K562 (cell line): ENCODE data around the gene PCAT6. TPM values are rescaled to one million over a fixed set of nuclear protein-coding genes. Genes with fewer than 3 reads are reported as not detected.

Experiments used
- ATAC-seq: fragments of 200-7000 bp; cut with Tn5 transposase; 3 replicates; pipeline ENCODE4 v1.9.1; 2020; ENCODE audit warnings: moderate library complexity
- BruUV-seq: library from RNA; stranded (reverse); fragments of 400-500 nt; replicated peaks from 2 replicates; lab custom pipeline; 2021; lab: Mats Ljungman, UMichigan
- CTCF ChIA-PET: fragments of 300-600 bp; formaldehyde crosslinking; extraction: SDS; loops from one replicate; lab custom pipeline; 2021; ENCODE audit warnings: low intra/inter-chr PET ratio; lab: Yijun Ruan, JAX
- POLR2A ChIA-PET: fragments of 300-600, 350-650 bp; sonication (Branson Sonifier 250); formaldehyde crosslinking; extraction: SDS; loops from one replicate; lab custom pipeline; 2021; ENCODE audit warnings: antibody characterized with exemption, inconsistent platforms; lab: Yijun Ruan, JAX
- DNase-seq, 4 experiments: peaks; one replicate each; pipeline versions ENCODE4 v3.0.0 to v3.0.0-alpha.2; 2011 to 2018; ENCODE audit warnings: low spot score in 3 of 4, mixed read lengths in 3 of 4; ENCODE audit errors: extremely low read depth in 1 of 4
- FAIRE-seq: peaks from 2 replicates; lab custom pipeline; 2011; peaks lifted over from hg19 to GRCh38; lab: Jason Lieb, UNC
- H2AFZ ChIP-seq: 2 replicates; pipeline ENCODE4 v1.6.0; 2011; ENCODE audit warnings: low read depth, low read length, control low read depth, inconsistent platforms
- H3K27ac ChIP-seq: fragments of 200-600 bp; 3 replicates; pipeline ENCODE4 v1.8.0; 2011; ENCODE audit warnings: low read depth, mild to moderate bottlenecking, control low read depth, inconsistent platforms, low read length, moderate library complexity, mixed read lengths; ENCODE audit errors: extremely low read depth
- H3K27me3 ChIP-seq, 2 experiments: fragments of 300-600 bp in 1 of 2; 2 replicates in 1 of 2; 3 replicates in 1 of 2; pipeline versions ENCODE4 v1.6.0 to v1.8.0; 2011; ENCODE audit warnings: inconsistent platforms in 2 of 2, low read length in 2 of 2, mild to moderate bottlenecking in 1 of 2, mixed read lengths in 1 of 2, moderate library complexity in 1 of 2; ENCODE audit not compliant: control insufficient read depth in 2 of 2, insufficient read depth in 2 of 2
- H3K36me3 ChIP-seq: fragments of 300-600 bp; 3 replicates; pipeline ENCODE4 v1.8.0; 2011; ENCODE audit warnings: mild to moderate bottlenecking, low read length, inconsistent platforms; ENCODE audit not compliant: control insufficient read depth, insufficient read depth
- H3K4me1 ChIP-seq, 2 experiments: fragments of 200-600 bp in 1 of 2; replicated peaks in 1 of 2; 2 replicates in 1 of 2; 3 replicates in 1 of 2; pipeline versions ENCODE4 v1.5.1 to v1.8.0; 2011; ENCODE audit warnings: inconsistent platforms in 2 of 2, low read length in 2 of 2, mild to moderate bottlenecking in 1 of 2, mixed read lengths in 1 of 2, moderate library complexity in 1 of 2; ENCODE audit not compliant: control insufficient read depth in 2 of 2, insufficient read depth in 2 of 2
- H3K4me2 ChIP-seq: 2 replicates; pipeline ENCODE4 v1.6.1; 2011; ENCODE audit warnings: low read length, control low read depth, inconsistent platforms, mixed read lengths; ENCODE audit not compliant: insufficient read depth
- H3K4me3 ChIP-seq: fragments of 200-600 bp; sonication (generic), shearing (Covaris generic); 2 replicates; pipeline ENCODE4 v1.5.1; 2016; ENCODE audit warnings: control low read depth, inconsistent platforms
- H3K79me2 ChIP-seq: fragments of 200-600 bp; 3 replicates; pipeline ENCODE4 v1.8.0; 2011; ENCODE audit warnings: low read length, inconsistent platforms; ENCODE audit not compliant: control insufficient read depth, insufficient read depth
- H3K9ac ChIP-seq, 2 experiments: 2 replicates each; pipeline versions ENCODE4 v1.6.0 to v1.6.1; 2011; ENCODE audit warnings: low read depth in 2 of 2, low read length in 2 of 2, control low read depth in 1 of 2, inconsistent platforms in 1 of 2, mild to moderate bottlenecking in 1 of 2, mixed read lengths in 1 of 2; ENCODE audit not compliant: insufficient read depth in 1 of 2
- H3K9me1 ChIP-seq: one replicate; pipeline ENCODE4 v1.6.0; 2011; ENCODE audit warnings: inconsistent platforms, mild to moderate bottlenecking, low read length, moderate library complexity; ENCODE audit not compliant: control insufficient read depth, insufficient read depth
- H3K9me3 ChIP-seq: replicated peaks from 2 replicates; pipeline ENCODE4 v1.5.1; 2011; ENCODE audit warnings: low read depth, low read length, inconsistent platforms; ENCODE audit not compliant: control insufficient read depth, insufficient read depth
- H4K20me1 ChIP-seq: replicated peaks from 2 replicates; pipeline ENCODE4 v1.6.1; 2011; ENCODE audit warnings: low read length, inconsistent platforms, mixed read lengths; ENCODE audit not compliant: control insufficient read depth, insufficient read depth
- CTBP1 ChIP-seq: fragments of 450-650 bp; IDR thresholded peaks from 2 replicates; pipeline ENCODE4 v1.6.1; 2016; ENCODE audit warnings: borderline replicate concordance
- ELF4 ChIP-seq: fragments of 450-650 bp; formaldehyde crosslinking; IDR thresholded peaks from 2 replicates; pipeline ENCODE4 v1.4.0; 2022; ENCODE audit warnings: missing genetic modification characterization
- ETV6 ChIP-seq, 3 experiments: fragments of 150-350 bp in 1 of 3; sonication (generic) in 1 of 3; formaldehyde crosslinking in 1 of 3; IDR thresholded peaks; 2 replicates each; pipeline versions ENCODE4 v1.6.1 to v1.8.0; 2014 to 2022; ENCODE audit warnings: borderline replicate concordance in 2 of 3, low read depth in 2 of 3, antibody characterized with exemption in 1 of 3, low read length in 1 of 3, mild to moderate bottlenecking in 1 of 3, missing genetic modification reagents in 1 of 3
- KHSRP ChIP-seq: fragments of 450-650 bp; IDR thresholded peaks from 2 replicates; pipeline ENCODE4 v1.6.1; 2017
- KLF10 ChIP-seq: fragments of 250-450 bp; sonication (Bioruptor Pico); IDR thresholded peaks from 2 replicates; pipeline ENCODE4 v1.6.1; 2021; ENCODE audit warnings: matching md5 sums
- MTA1 ChIP-seq: fragments of 450-650 bp; IDR thresholded peaks from 2 replicates; pipeline ENCODE4 v1.6.1; 2017; ENCODE audit warnings: borderline replicate concordance
- PHB2 ChIP-seq: fragments of 450-650 bp; IDR thresholded peaks from 2 replicates; pipeline ENCODE4 v1.6.1; 2017; ENCODE audit warnings: low read depth
- POLR2H ChIP-seq: IDR thresholded peaks from 2 replicates; pipeline ENCODE4 v1.6.1; 2016; ENCODE audit warnings: missing genetic modification characterization, low read depth, mild to moderate bottlenecking, control low read depth, missing compliant biosample characterization, moderate library complexity
- RBBP5 ChIP-seq: fragments of 200-600 bp; sonication (generic); IDR thresholded peaks from 2 replicates; pipeline ENCODE4 v1.6.1; 2012; ENCODE audit warnings: borderline replicate concordance, mild to moderate bottlenecking, low read length, control low read depth, inconsistent platforms; ENCODE audit not compliant: insufficient read depth, poor library complexity, severe bottlenecking
- SIX5 ChIP-seq, 2 experiments: IDR thresholded peaks; 2 replicates each; pipeline ENCODE4 v1.6.1; 2011; ENCODE audit warnings: low read length in 2 of 2, borderline replicate concordance in 1 of 2, low read depth in 1 of 2, mild to moderate bottlenecking in 1 of 2, moderate library complexity in 1 of 2; ENCODE audit not compliant: insufficient read depth in 1 of 2
- STAT5B ChIP-seq: fragments of 250-450 bp; sonication (Bioruptor Pico); IDR thresholded peaks from 2 replicates; pipeline ENCODE4 v1.8.0; 2021; ENCODE audit warnings: mild to moderate bottlenecking, inconsistent platforms
- XRCC4 ChIP-seq: IDR thresholded peaks from one replicate; pipeline ENCODE4 v1.6.1; 2011; ENCODE audit not compliant: insufficient read depth, insufficient read length; ENCODE audit errors: extremely low read depth
- XRCC5 ChIP-seq: fragments of 200-400 bp; formaldehyde crosslinking; IDR thresholded peaks from 2 replicates; pipeline ENCODE4 v1.6.1; 2017; ENCODE audit warnings: low read depth, mild to moderate bottlenecking, low read length
- ZC3H4 ChIP-seq: sonication (generic); formaldehyde crosslinking; IDR thresholded peaks from 2 replicates; pipeline ENCODE4 v1.9.0; 2021; ENCODE audit warnings: missing genetic modification reagents, borderline replicate concordance
- ZNF184 ChIP-seq: sonication (generic); formaldehyde crosslinking; IDR thresholded peaks from 2 replicates; pipeline ENCODE4 v1.5.0; 2020; ENCODE audit warnings: missing genetic modification reagents
- ZNF780A ChIP-seq: fragments of 250-450 bp; sonication (Bioruptor Pico); IDR thresholded peaks from 2 replicates; pipeline ENCODE4 v1.5.0; 2021; ENCODE audit warnings: mild to moderate bottlenecking
- WGBS: fragments of 100-300 bp; shearing (Covaris generic); methylation state at CpG from one replicate; pipeline ENCODE4 v1.1.6; 2016; ENCODE audit warnings: low coverage, mixed read lengths; ENCODE audit not compliant: insufficient coverage; ENCODE audit errors: missing lambda C conversion rate; 5-methylcytosine and 5-hydroxymethylcytosine counted together
- in situ Hi-C: fragments of 300-500 bp; cut with MboI; formaldehyde crosslinking; loops from 4 replicates; pipeline ENCODE4 v1.15.0; 2018; ENCODE audit warnings: inconsistent platforms, mixed read lengths
- intact Hi-C: fragments of 100-400 bp; cut with micrococcal nuclease; formaldehyde crosslinking; loops from 2 replicates; pipeline ENCODE4 v1.14.2; 2022
- polyA plus RNA-seq, 8 experiments: library from polyadenylated mRNA; depleted of rRNA in 4 of 8; stranded (reverse) in 5 of 8; unstranded in 3 of 8; fragments of >200 nt; fragmentation: Nextera tagmentation in 2 of 8; fragmentation: Illumina TruSeq in 1 of 8; extraction: Ambion mirVana in 2 of 8; extraction: Trizol in 1 of 8; gene quantifications; 2 replicates each; pipeline versions ENCODE4 v1.2.1 to v1.2.3, GENCODE V29; 2011 to 2014; ENCODE audit warnings: inconsistent platforms in 1 of 8, missing spikeins in 1 of 8
- total RNA-seq, 7 experiments: library from RNA; depleted of rRNA in 6 of 7; stranded (reverse); fragments of >200 nt in 6 of 7; fragmentation: Illumina TruSeq in 2 of 7; extraction: Trizol in 2 of 7; gene quantifications; 2 replicates each; pipeline versions ENCODE4 v1.2.1 to v1.2.3, GENCODE V29; 2011 to 2021; ENCODE audit warnings: low replicate concordance in 1 of 7
- TF ChIP-seq, protein P1 (sequence below): fragments of 450-650 bp; IDR thresholded peaks from one replicate; pipeline ENCODE4 v1.6.1; 2018; ENCODE audit warnings: mild to moderate bottlenecking, moderate library complexity; ENCODE audit not compliant: partially characterized antibody
- TF ChIP-seq, protein P2 (sequence below): sonication (generic); formaldehyde crosslinking; IDR thresholded peaks from 2 replicates; pipeline ENCODE4 v1.8.0; 2022; ENCODE audit warnings: missing genetic modification reagents, mild to moderate bottlenecking, moderate library complexity, borderline replicate concordance

PCAT6 gene
- total and polyA plus RNA-seq, 9 of the 15 experiments (the other 6 are each of a cell fraction or from before 2014, with no cell fraction given) = 0.25 to 2.4 (median 0.54) TPM; not detected in 1

GRCh38 chr1:202857136-202857610, 46.4 kb downstream of the PCAT6 start:
- H3K27me3 ChIP-seq = no peaks in the 10 kb centered on the region; a peak in 1 of 5 replicates
- H2AFZ ChIP-seq = no peak overlapping the region
- H3K36me3 ChIP-seq = no peaks in the 10 kb centered on the region
- H3K4me2 ChIP-seq = no peak overlapping the region
- in situ Hi-C loops = no loop called here
- no peaks in the 10 kb centered on the region for H3K9me1 ChIP-seq
- no TSS peak for BruUV-seq
- TF ChIP-seq CTBP1 (no peak), ZNF184 (CRISPR knock-in tag) (no peak), KHSRP (no peak), XRCC4 (no peak), ETV6 (IDR thresholded peaks at IDR 0.05; ENCODE audit: borderline replicate concordance in 1 of 2, low read depth in 2 of 2, low read length in 1 of 2) (no peak), ETV6 (CRISPR knock-in tag; IDR thresholded peaks at IDR 0.05; ENCODE audit: borderline replicate concordance) (no peak), STAT5B (CRISPR knock-in tag) (no peak), PHB2 (no peak), MTA1 (no peak), XRCC5 (no peak), ELF4 (CRISPR knock-in tag) (no peak), KLF10 (CRISPR knock-in tag) (no peak), SIX5 (IDR thresholded peaks at IDR 0.05; ENCODE audit: borderline replicate concordance in 1 of 2, insufficient read depth in 1 of 2, low read depth in 1 of 2, low read length in 2 of 2) (no peak), ZC3H4 (CRISPR knock-in tag) (no peak), RBBP5 (no peak), POLR2H (no peak), ZNF780A (CRISPR knock-in tag) (no peak)
- TF ChIP-seq, protein P1, sequence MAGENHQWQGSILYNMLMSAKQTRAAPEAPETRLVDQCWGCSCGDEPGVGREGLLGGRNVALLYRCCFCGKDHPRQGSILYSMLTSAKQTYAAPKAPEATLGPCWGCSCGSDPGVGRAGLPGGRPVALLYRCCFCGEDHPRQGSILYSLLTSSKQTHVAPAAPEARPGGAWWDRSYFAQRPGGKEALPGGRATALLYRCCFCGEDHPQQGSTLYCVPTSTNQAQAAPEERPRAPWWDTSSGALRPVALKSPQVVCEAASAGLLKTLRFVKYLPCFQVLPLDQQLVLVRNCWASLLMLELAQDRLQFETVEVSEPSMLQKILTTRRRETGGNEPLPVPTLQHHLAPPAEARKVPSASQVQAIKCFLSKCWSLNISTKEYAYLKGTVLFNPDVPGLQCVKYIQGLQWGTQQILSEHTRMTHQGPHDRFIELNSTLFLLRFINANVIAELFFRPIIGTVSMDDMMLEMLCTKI = no peak
- TF ChIP-seq, protein P2, sequence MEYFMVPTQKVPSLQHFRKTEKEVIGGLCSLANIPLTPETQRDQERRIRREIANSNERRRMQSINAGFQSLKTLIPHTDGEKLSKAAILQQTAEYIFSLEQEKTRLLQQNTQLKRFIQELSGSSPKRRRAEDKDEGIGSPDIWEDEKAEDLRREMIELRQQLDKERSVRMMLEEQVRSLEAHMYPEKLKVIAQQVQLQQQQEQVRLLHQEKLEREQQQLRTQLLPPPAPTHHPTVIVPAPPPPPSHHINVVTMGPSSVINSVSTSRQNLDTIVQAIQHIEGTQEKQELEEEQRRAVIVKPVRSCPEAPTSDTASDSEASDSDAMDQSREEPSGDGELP (CRISPR knock-in tag) = no peak
- H3K9ac ChIP-seq = peak overlapping the region in 1 of 2 experiments; percentile 30; a peak in 1 of 4 replicates
- FAIRE-seq (no peak), ATAC-seq (no peak), DNase-seq (no peak)
- H3K79me2 ChIP-seq = no peaks in the 10 kb centered on the region
- POLR2A ChIA-PET = interaction anchor here (0.8 to 0.9 kb wide), 2 partner anchors 31 to 149 kb away, joined by 3 read pairs; partner anchors contain the start of gene TMEM183A
- WGBS = 15% methylated on average over 4 of the region's 4 CpGs
- H4K20me1 ChIP-seq = no peaks in the 10 kb centered on the region
- intact Hi-C loops = no loop called here
- H3K4me1 ChIP-seq = peaks cover 0 to 23% of the 10 kb centered on the region in 2 experiments; a peak in 3 of 5 replicates
- H3K27ac ChIP-seq = no peak overlapping the region
- no peak overlapping the region for H3K4me3 ChIP-seq
- H3K9me3 ChIP-seq = no peaks in the 10 kb centered on the region
- CTCF ChIA-PET = no interaction called here
